Neutrophil (primary cell): ENCODE data around the gene PPM1L.

ENCODE experiments used
- H3K27ac ChIP-seq: fragments of 200-600 bp; sonication (generic); 2 replicates; pipeline ENCODE4 v1.5.1; 2016; ENCODE audit warnings: mild to moderate bottlenecking, moderate library complexity
- H3K27me3 ChIP-seq: fragments of 200-600 bp; sonication (generic); 2 replicates; pipeline ENCODE4 v1.6.0; 2016; ENCODE audit warnings: mild to moderate bottlenecking
- H3K36me3 ChIP-seq: fragments of 200-600 bp; sonication (generic); 2 replicates; pipeline ENCODE4 v1.5.1; 2017
- H3K4me1 ChIP-seq, 2 experiments: fragments of 200-600 bp in 1 of 2; sonication (generic) in 1 of 2; 1 replicate in 1 of 2; 2 replicates in 1 of 2; pipeline versions ENCODE4 v1.5.1 to v1.6.1; 2013 to 2016; ENCODE audit warnings: low read depth in 1 of 2, low read length in 1 of 2, mild to moderate bottlenecking in 1 of 2, moderate library complexity in 1 of 2; ENCODE audit not compliant: control insufficient read depth in 1 of 2, insufficient read depth in 1 of 2
- H3K4me3 ChIP-seq, 2 experiments: fragments of 200-600 bp in 1 of 2; sonication (generic) in 1 of 2; 1 replicate in 1 of 2; 2 replicates in 1 of 2; pipeline ENCODE4 v1.5.1; 2013 to 2016; ENCODE audit warnings: low read depth in 1 of 2, low read length in 1 of 2, mild to moderate bottlenecking in 1 of 2, moderate library complexity in 1 of 2
- H3K9me3 ChIP-seq: fragments of 200-600 bp; sonication (generic); 2 replicates; pipeline ENCODE4 v1.5.1; 2016
- CTCF ChIP-seq: fragments of 200-600 bp; sonication (generic); IDR thresholded peaks from 2 replicates; pipeline ENCODE4 v1.5.1; 2016; ENCODE audit warnings: antibody characterized with exemption

Gene PPM1L

GRCh38 chr3:160808838-160809237 is 52.8 kb downstream of the PPM1L start:
- TF ChIP-seq CTCF = no peak
- Histone ChIP-seq H3K27ac (no peak overlapping the region), H3K36me3 (no peaks in the 10 kb centered on the region), H3K4me3 (no peak overlapping the region), H3K9me3 (no peaks in the 10 kb centered on the region), H3K27me3 (no peaks in the 10 kb centered on the region), H3K4me1 (no peaks in the 10 kb centered on the region)

- Histone ChIP-seq H3K9me3 (no peaks in the 10 kb centered on the region), H3K27ac (no peak overlapping the region), H3K27me3 (no peaks in the 10 kb centered on the region), H3K36me3 (no peaks in the 10 kb centered on the region), H3K4me3 (no peak overlapping the region), H3K4me1 (no peaks in the 10 kb centered on the region)
- no peak for TF ChIP-seq CTCF
Measured at GRCh38 chr3:160809453-160809852, 53.4 kb downstream of the PPM1L start.

- Histone ChIP-seq H3K36me3 (no peaks in the 10 kb centered on the region), H3K27me3 (no peaks in the 10 kb centered on the region), H3K27ac (no peak overlapping the region), H3K9me3 (no peaks in the 10 kb centered on the region), H3K4me1 (no peaks in the 10 kb centered on the region), H3K4me3 (no peak overlapping the region)
- no peak for TF ChIP-seq CTCF
Measured at GRCh38 chr3:160810362-160811236, 54.6 kb downstream of the PPM1L start.

GRCh38 chr3:160811237-160811548 is 55.2 kb downstream of the PPM1L start:
- no peaks in the 10 kb centered on the region for H3K9me3 ChIP-seq
- H3K36me3 ChIP-seq = no peaks in the 10 kb centered on the region
- H3K4me1 ChIP-seq = no peaks in the 10 kb centered on the region
- H3K4me3 ChIP-seq = no peak overlapping the region
- H3K27me3 ChIP-seq = no peaks in the 10 kb centered on the region
- TF ChIP-seq CTCF = no peak
- no peak overlapping the region for H3K27ac ChIP-seq

GRCh38 chr3:160812304-160812703 is 56.3 kb downstream of the PPM1L start:
- Histone ChIP-seq H3K27ac (no peak overlapping the region), H3K27me3 (no peaks in the 10 kb centered on the region), H3K4me3 (no peak overlapping the region), H3K4me1 (no peaks in the 10 kb centered on the region), H3K36me3 (no peaks in the 10 kb centered on the region), H3K9me3 (no peaks in the 10 kb centered on the region)
- TF ChIP-seq CTCF = no peak
